Peyer's patch (tissue), 4 donors: ENCODE data around the gene FER1L5. TPM values are rescaled to one million over a fixed set of nuclear protein-coding genes. Genes with fewer than 3 reads are reported as not detected.

Experiments
- DNase-seq, 3 donors: peaks; one replicate each; pipeline ENCODE4 v3.0.0-alpha.2; 2017 to 2019
- H3K27ac ChIP-seq, 4 donors: fragments of 200-600 bp; sonication (generic); one replicate each; pipeline ENCODE4 v1.5.1; 2016 to 2019
- H3K27me3 ChIP-seq, 2 donors: fragments of 200-600 bp; sonication (generic); one replicate each; pipeline ENCODE4 v1.5.1; 2019
- H3K36me3 ChIP-seq, 3 donors: fragments of 200-600 bp; sonication (generic); one replicate each; pipeline ENCODE4 v1.5.1; 2016 to 2019
- H3K4me1 ChIP-seq, 4 donors: fragments of 200-600 bp; sonication (generic); one replicate each; pipeline ENCODE4 v1.5.1; 2016 to 2019
- H3K4me3 ChIP-seq, 4 donors: fragments of 200-600 bp; sonication (generic); 1 replicate in 3 of 4; 2 replicates in 1 of 4; pipeline ENCODE4 v1.5.1; 2016 to 2019; ENCODE audit warnings: mild to moderate bottlenecking in 1 of 4
- H3K9me3 ChIP-seq, 4 donors: fragments of 200-600 bp; sonication (generic); one replicate each; pipeline ENCODE4 v1.5.1; 2016 to 2019; ENCODE audit warnings: mild to moderate bottlenecking in 1 of 4
- CTCF ChIP-seq, 6 experiments: fragments of 450-650 bp in 4 of 6; fragments of 200-600 bp in 2 of 6; sonication (generic) in 1 of 6; IDR thresholded peaks; one replicate each; pipeline ENCODE4 v1.5.1; 2017 to 2019; ENCODE audit warnings: antibody characterized with exemption in 6 of 6, mild to moderate bottlenecking in 3 of 6, moderate library complexity in 1 of 6
- POLR2A ChIP-seq, 2 donors: fragments of 450-650 bp; IDR thresholded peaks; one replicate each; pipeline ENCODE4 v1.5.1; 2017; ENCODE audit warnings: antibody characterized with exemption in 2 of 2, mild to moderate bottlenecking in 2 of 2, moderate library complexity in 2 of 2
- total RNA-seq, 4 donors: library from RNA; depleted of rRNA; stranded (reverse); fragments of >200 nt; gene quantifications; one replicate each; pipeline ENCODE4 v1.1.0, GENCODE V29; 2016

The FER1L5 gene
- total RNA-seq, 4 donors from 2014 or later, result not detected

GRCh38 chr2:96683972-96684820, 41.6 kb downstream of the FER1L5 start:
- H3K9me3 ChIP-seq, result no peaks in the 10 kb centered on the region
- TF ChIP-seq CTCF (IDR thresholded peaks at IDR 0.05) (no peak), POLR2A (IDR thresholded peaks at IDR 0.05) (no peak)
- no peak overlapping the region for H3K4me3 ChIP-seq
- H3K27ac ChIP-seq, result no peak overlapping the region
- no peaks in the 10 kb centered on the region for H3K27me3 ChIP-seq
- no peaks in the 10 kb centered on the region for H3K36me3 ChIP-seq
- DNase-seq, result peak in 1 of 3 donors; percentile 38
- H3K4me1 ChIP-seq, result no peaks in the 10 kb centered on the region

GRCh38 chr2:96684883-96685576, 42.5 kb downstream of the FER1L5 start:
- H3K27ac ChIP-seq, result no peak overlapping the region
- peak in 1 of 3 donors; percentile 45 for DNase-seq
- no peaks in the 10 kb centered on the region for H3K36me3 ChIP-seq
- H3K9me3 ChIP-seq, result no peaks in the 10 kb centered on the region
- TF ChIP-seq CTCF (IDR thresholded peaks at IDR 0.05) (no peak), POLR2A (IDR thresholded peaks at IDR 0.05) (no peak)
- no peaks in the 10 kb centered on the region for H3K4me1 ChIP-seq
- H3K4me3 ChIP-seq, result no peak overlapping the region
- H3K27me3 ChIP-seq, result no peaks in the 10 kb centered on the region

- H3K27ac ChIP-seq, result no peak overlapping the region
- H3K4me3 ChIP-seq, result no peak overlapping the region
- no peaks in the 10 kb centered on the region for H3K27me3 ChIP-seq
- no peaks in the 10 kb centered on the region for H3K4me1 ChIP-seq
- DNase-seq, result peak in 1 of 3 donors; percentile 44
- H3K36me3 ChIP-seq, result no peaks in the 10 kb centered on the region
- no peaks in the 10 kb centered on the region for H3K9me3 ChIP-seq
- TF ChIP-seq POLR2A (IDR thresholded peaks at IDR 0.05), result no peak
- no peak for TF ChIP-seq CTCF (IDR thresholded peaks at IDR 0.05)
Observed at GRCh38 chr2:96685577-96686459, 43.3 kb downstream of the FER1L5 start.

GRCh38 chr2:96687266-96687665, 44.7 kb downstream of the FER1L5 start:
- H3K27ac ChIP-seq, result no peak overlapping the region
- H3K36me3 ChIP-seq, result no peaks in the 10 kb centered on the region
- TF ChIP-seq CTCF (IDR thresholded peaks at IDR 0.05) (no peak), POLR2A (IDR thresholded peaks at IDR 0.05) (no peak)
- no peaks in the 10 kb centered on the region for H3K4me1 ChIP-seq
- H3K9me3 ChIP-seq, result no peaks in the 10 kb centered on the region
- no peak overlapping the region for H3K4me3 ChIP-seq
- H3K27me3 ChIP-seq, result no peaks in the 10 kb centered on the region
- DNase-seq, result peak in 1 of 3 donors; percentile 40
